GM18511 (cell line): ENCODE measurements around the gene DBN1.

Experiments
- ATAC-seq: cut with Tn5 transposase; IDR thresholded peaks from one replicate; pipeline ENCODE4 v1.9.1; 2021; ENCODE audit warnings: mild to moderate bottlenecking, moderate library complexity; ENCODE audit not compliant: unreplicated experiment

Gene DBN1

DNA sequence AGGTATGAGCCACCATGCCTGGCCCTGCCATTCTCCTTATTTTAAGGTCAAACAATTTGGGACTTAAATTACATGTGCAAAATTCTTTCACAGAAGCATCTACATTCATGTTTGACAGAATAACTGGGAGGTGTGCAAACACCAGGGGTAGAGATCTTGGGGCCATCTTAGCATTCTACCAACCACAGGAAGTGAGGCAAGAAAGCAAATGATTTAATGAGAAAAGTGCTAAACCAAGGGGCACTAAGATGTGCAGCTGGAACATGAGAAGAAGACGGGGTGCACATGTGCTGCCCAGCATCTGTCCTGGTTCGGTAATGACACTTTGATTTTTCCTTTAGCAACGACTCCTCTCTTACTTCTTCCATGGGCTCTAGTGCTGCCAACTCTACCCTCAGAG lies 62.9 kb downstream of the DBN1 start:
- ATAC-seq = no peak

GRCh38 chr5:177409043-177409801 lies 64.2 kb downstream of the DBN1 start, which contains the start of gene F12:
F12 (minus strand) TSS chr5:177409564; CDS start chr5:177409527, 37 bp downstream.
- no peak for ATAC-seq
